Daoy (cell line): ENCODE data around the gene TGFB1. TPM values are rescaled to one million over a fixed set of nuclear protein-coding genes. Genes with fewer than 3 reads are reported as not detected.
A peak's percentile ranks its signal among the peaks of the same experiment; 100 is the strongest.
"Not testable (repeated sequence)": the region's sequence is repeated elsewhere in the genome, so short reads cannot be mapped to it uniquely, and the experiment has no call there.

ENCODE experiments used
- DNase-seq: peaks from one replicate; pipeline ENCODE4 v3.0.0-alpha.2; 2015; ENCODE audit warnings: low read depth
- total RNA-seq: library from RNA; depleted of rRNA; stranded (reverse); fragments of >200 nt; shearing (Covaris generic); gene quantifications from 2 replicates; pipeline ENCODE4 v1.2.3, GENCODE V29; 2014; rRNA removed

TGFB1 gene
- total RNA-seq, 1 experiment from 2014 or later: 9.1 TPM

- no peak for DNase-seq
Measured at GRCh38 chr19:41300555-41300954, 53.2 kb downstream of the TGFB1 start.

GRCh38 chr19:41299755-41300089 lies 54.0 kb downstream of the TGFB1 start:
- no peak for DNase-seq

DNA sequence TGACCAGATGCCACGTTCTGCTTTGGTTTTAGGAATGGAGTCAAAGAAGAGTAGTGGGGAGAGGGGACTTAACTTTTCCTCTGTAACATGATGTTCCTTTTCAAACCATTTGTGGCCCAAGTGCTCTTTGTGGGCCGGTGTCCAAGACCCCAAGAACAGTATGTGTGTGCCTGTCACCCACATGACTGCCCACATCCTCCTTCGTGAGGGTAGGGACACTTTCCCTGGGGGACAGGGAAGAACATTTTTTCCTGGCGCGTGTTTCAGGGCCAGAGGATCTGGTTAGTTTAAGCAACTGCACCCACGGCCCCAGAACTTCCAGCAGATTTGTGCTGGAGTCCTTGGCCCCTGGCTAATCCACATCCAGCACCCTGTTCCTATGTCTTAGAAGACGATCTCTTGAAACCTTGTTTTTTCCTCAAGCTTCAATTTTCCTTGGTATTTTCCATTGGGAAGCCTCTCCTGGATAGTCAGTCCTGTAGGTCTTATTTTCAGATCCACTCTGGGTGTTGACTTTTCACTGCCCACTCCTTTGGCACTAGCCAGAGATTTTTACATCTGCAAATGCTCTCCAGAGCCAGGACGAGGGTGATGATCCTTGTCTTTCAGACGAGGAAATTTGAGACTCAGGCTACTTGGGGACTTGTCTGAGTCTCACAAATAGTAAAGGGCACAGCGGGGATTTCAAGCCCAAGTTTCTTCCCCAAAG lies 54.5 kb downstream of the TGFB1 start:
- DNase-seq: no peak

DNA sequence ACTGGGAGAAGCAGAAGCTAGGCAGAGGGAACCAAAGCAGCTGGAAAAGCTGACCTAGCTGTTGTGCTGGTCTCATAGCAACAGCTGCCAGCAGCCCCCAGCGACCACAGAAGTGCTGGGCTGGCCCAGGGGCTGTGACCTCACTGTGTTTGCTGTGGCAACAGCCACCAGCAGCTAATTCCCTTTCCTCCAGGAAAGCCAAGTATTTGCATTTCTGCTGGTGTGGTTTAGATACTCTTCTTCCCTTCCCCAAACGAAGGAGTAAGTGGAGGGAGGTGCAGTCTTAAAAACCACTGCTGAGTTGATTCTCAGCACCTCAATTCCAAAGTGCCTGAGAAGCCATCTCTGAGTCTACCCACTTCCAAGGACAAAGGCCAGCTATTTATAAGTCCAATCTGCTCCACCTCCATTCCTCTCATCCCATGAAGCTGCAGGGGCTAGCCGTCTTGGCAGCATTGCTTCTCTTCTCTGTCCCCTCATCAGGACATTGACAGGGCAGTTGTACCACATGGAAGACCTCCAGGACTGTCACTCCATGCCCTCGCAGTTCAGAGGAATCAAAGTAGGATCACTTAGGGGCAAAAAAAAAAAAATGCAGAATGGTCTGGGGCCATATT lies 55.3 kb downstream of the TGFB1 start:
- peak; percentile 75 for DNase-seq

GRCh38 chr19:41297628-41298347 lies 55.9 kb downstream of the TGFB1 start:
- DNase-seq: no peak

GRCh38 chr19:41296433-41296871 lies 57.3 kb downstream of the TGFB1 start:
- no peak for DNase-seq

DNA sequence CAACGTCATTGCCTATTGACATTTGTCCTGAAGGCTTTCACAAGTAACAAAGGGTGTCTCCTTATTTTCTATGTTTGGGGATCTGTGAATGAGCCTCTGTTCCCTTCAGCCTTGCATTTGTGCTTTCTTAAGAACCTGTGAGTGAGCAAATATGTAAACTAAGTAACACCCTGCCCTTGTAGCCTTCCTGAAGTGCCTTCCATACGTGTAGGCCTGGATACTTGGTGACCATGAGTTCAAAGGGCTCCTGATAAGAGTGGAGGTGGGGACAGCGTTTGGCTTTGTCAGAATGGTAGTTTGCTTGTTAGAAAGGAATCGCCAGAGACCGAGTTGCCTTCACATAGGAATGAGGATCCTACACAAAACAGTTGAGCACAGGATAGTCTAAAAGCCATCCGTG lies 58.2 kb downstream of the TGFB1 start:
- DNase-seq: no peak

GRCh38 chr19:41294393-41294792 lies 59.3 kb downstream of the TGFB1 start:
- no peak for DNase-seq

- DNase-seq: not testable (repeated sequence)
Measured at GRCh38 chr19:41289814-41290213, 63.9 kb downstream of the TGFB1 start.

- DNase-seq: no peak
Measured at GRCh38 chr19:41288673-41289530, 64.8 kb downstream of the TGFB1 start.

Other genes starting within 250 kb of the TGFB1 start
- gene CYP2F1, start 239.5 kb downstream of the TGFB1 start, total RNA-seq: not detected in 2 replicates
- 0.77 and 5.0 TPM in 2 replicates for gene CYP2S1, start 160.7 kb downstream of the TGFB1 start, total RNA-seq
- 170 and 174 TPM in 2 replicates for gene AXL, start 134.7 kb downstream of the TGFB1 start, total RNA-seq
- gene HNRNPUL1, start 89.5 kb downstream of the TGFB1 start, total RNA-seq: 148 and 172 TPM in 2 replicates
- gene CCDC97, start 43.8 kb downstream of the TGFB1 start, total RNA-seq: 16.0 and 16.9 TPM in 2 replicates
- 4.9 and 14.8 TPM in 2 replicates for gene B9D2, start 10.2 kb upstream of the TGFB1 start, total RNA-seq
- 1.6 and 1.7 TPM in 2 replicates for gene TMEM91, start 22.6 kb upstream of the TGFB1 start, total RNA-seq
- gene EXOSC5, start 43.4 kb upstream of the TGFB1 start, total RNA-seq: 74.3 and 90.0 TPM in 2 replicates
- 37.2 and 41.4 TPM in 2 replicates for gene BCKDHA, start 43.9 kb upstream of the TGFB1 start, total RNA-seq
- gene B3GNT8, start 73.5 kb upstream of the TGFB1 start, total RNA-seq: 0.06 TPM in 1 of 2 replicates, not detected in the other
- 71.5 and 99.0 TPM in 2 replicates for gene DMAC2, start 86.0 kb upstream of the TGFB1 start, total RNA-seq
- gene ERICH4, start 89.2 kb upstream of the TGFB1 start, total RNA-seq: not detected in 2 replicates
- 0.12 TPM in 1 of 2 replicates, not detected in the other for gene CEACAM21, start 222.2 kb upstream of the TGFB1 start, total RNA-seq